Lung (tissue), 12 donors: ENCODE data around the gene MRPL51. TPM values are rescaled to one million over a fixed set of nuclear protein-coding genes. Genes with fewer than 3 reads are reported as not detected.

Source experiments
- ATAC-seq: fragments of 200-7000 bp; cut with Tn5 transposase; one replicate; pipeline ENCODE4 v1.9.1; 2020; ENCODE audit warnings: moderate number of reproducible peaks; ENCODE audit not compliant: insufficient read depth, low FRiP score
- DNase-seq, 3 donors: peaks; one replicate each; pipeline ENCODE4 v3.0.0-alpha.2; 2013 to 2017
- H3K27ac ChIP-seq, 2 donors: one replicate each; pipeline ENCODE4 v1.5.1; 2013; ENCODE audit warnings: mild to moderate bottlenecking in 2 of 2, moderate library complexity in 2 of 2, control low read depth in 1 of 2, inconsistent platforms in 1 of 2, low read depth in 1 of 2, low read length in 1 of 2
- H3K27me3 ChIP-seq, 3 donors: one replicate each; pipeline ENCODE4 v1.5.1; 2013; ENCODE audit warnings: low read length in 2 of 3; ENCODE audit not compliant: control insufficient read depth in 3 of 3, insufficient read depth in 3 of 3
- H3K36me3 ChIP-seq, 4 donors: one replicate each; pipeline ENCODE4 v1.5.1; 2013; ENCODE audit warnings: low read length in 4 of 4, mild to moderate bottlenecking in 1 of 4, moderate library complexity in 1 of 4; ENCODE audit not compliant: control insufficient read depth in 4 of 4, insufficient read depth in 4 of 4
- H3K4me1 ChIP-seq, 5 donors: one replicate each; pipeline ENCODE4 v1.5.1; 2013; ENCODE audit warnings: low read length in 5 of 5, mild to moderate bottlenecking in 2 of 5, moderate library complexity in 1 of 5; ENCODE audit not compliant: control insufficient read depth in 5 of 5, insufficient read depth in 5 of 5
- H3K4me3 ChIP-seq: one replicate; pipeline ENCODE4 v1.5.1; 2013; ENCODE audit warnings: mild to moderate bottlenecking, control low read depth, moderate library complexity
- H3K9ac ChIP-seq, 2 donors: one replicate each; pipeline ENCODE4 v1.5.1; 2013; ENCODE audit warnings: low read length in 2 of 2, control low read depth in 1 of 2; ENCODE audit not compliant: insufficient read depth in 1 of 2
- H3K9me3 ChIP-seq, 4 donors: one replicate each; pipeline ENCODE4 v1.5.1; 2013; ENCODE audit warnings: low read length in 3 of 4, mild to moderate bottlenecking in 1 of 4, moderate library complexity in 1 of 4; ENCODE audit not compliant: control insufficient read depth in 4 of 4, insufficient read depth in 3 of 4
- WGBS, 2 donors: extraction: QIAGEN DNeasy Blood & Tissue Kit; methylation state at CpG; one replicate each; pipeline ENCODE4 v1.1.7; 2013; 5-methylcytosine and 5-hydroxymethylcytosine counted together
- polyA plus RNA-seq, 2 donors: library from polyadenylated mRNA; stranded (reverse); fragments of 200-250 nt; gene quantifications; one replicate each; pipeline ENCODE4 v1.2.1, GENCODE V29; 2013
- total RNA-seq, 2 donors: library from RNA; depleted of rRNA in 1 of 2; stranded (reverse); fragments of >200 nt in 1 of 2; gene quantifications; one replicate each; pipeline ENCODE4 v1.2.1, GENCODE V29; 2014 to 2021
- TF ChIP-seq, protein P1 (sequence below): IDR thresholded peaks from 2 replicates; pipeline ENCODE4 v1.5.1; 2012; ENCODE audit warnings: mild to moderate bottlenecking; ENCODE audit errors: control extremely low read depth, extremely low read depth
- donor health status: control.
- donor health status: control.
- donor health status: Bipolar disorder and iron deficiency.
- donor health status: healthy.
- donor health status: DM: yes; HTN: yes; CAD: no.

Gene MRPL51
- total and polyA plus RNA-seq, 4 donors = 34.5 to 123 (median 91.7) TPM

- no peaks in the 10 kb centered on the region for H3K27me3 ChIP-seq
- no peak overlapping the region for H3K9ac ChIP-seq
- TF ChIP-seq, protein P1, sequence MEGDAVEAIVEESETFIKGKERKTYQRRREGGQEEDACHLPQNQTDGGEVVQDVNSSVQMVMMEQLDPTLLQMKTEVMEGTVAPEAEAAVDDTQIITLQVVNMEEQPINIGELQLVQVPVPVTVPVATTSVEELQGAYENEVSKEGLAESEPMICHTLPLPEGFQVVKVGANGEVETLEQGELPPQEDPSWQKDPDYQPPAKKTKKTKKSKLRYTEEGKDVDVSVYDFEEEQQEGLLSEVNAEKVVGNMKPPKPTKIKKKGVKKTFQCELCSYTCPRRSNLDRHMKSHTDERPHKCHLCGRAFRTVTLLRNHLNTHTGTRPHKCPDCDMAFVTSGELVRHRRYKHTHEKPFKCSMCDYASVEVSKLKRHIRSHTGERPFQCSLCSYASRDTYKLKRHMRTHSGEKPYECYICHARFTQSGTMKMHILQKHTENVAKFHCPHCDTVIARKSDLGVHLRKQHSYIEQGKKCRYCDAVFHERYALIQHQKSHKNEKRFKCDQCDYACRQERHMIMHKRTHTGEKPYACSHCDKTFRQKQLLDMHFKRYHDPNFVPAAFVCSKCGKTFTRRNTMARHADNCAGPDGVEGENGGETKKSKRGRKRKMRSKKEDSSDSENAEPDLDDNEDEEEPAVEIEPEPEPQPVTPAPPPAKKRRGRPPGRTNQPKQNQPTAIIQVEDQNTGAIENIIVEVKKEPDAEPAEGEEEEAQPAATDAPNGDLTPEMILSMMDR = no peak
- H3K4me1 ChIP-seq = peaks cover 0 to 18% (median 16%) of the 10 kb centered on the region in 5 donors
- 92 to 94% methylated on average over 9 of the region's 9 CpGs for WGBS, 2 donors
- H3K9me3 ChIP-seq = no peaks in the 10 kb centered on the region
- no peak overlapping the region for H3K4me3 ChIP-seq
- H3K27ac ChIP-seq = no peak overlapping the region
- peaks cover 9 to 60% (median 52%) of the 10 kb centered on the region in 4 donors for H3K36me3 ChIP-seq
- DNase-seq (no peak), ATAC-seq (no peak)
Observed at GRCh38 chr12:6529291-6529737, 36.3 kb upstream of the MRPL51 start.

- ATAC-seq = no peak
- Histone ChIP-seq H3K27me3 (no peaks in the 10 kb centered on the region), H3K4me1 (peaks cover 0 to 18% (median 16%) of the 10 kb centered on the region in 5 donors), H3K36me3 (peaks cover 11 to 60% (median 57%) of the 10 kb centered on the region in 4 donors), H3K9me3 (no peaks in the 10 kb centered on the region), H3K27ac (no peak overlapping the region), H3K4me3 (no peak overlapping the region), H3K9ac (no peak overlapping the region)
- no peak for DNase-seq
- 92 to 93% methylated on average over 17 of the region's 17 CpGs for WGBS, 2 donors
- TF ChIP-seq, protein P1 = no peak
Observed at GRCh38 chr12:6528539-6529235, 35.6 kb upstream of the MRPL51 start.

DNA sequence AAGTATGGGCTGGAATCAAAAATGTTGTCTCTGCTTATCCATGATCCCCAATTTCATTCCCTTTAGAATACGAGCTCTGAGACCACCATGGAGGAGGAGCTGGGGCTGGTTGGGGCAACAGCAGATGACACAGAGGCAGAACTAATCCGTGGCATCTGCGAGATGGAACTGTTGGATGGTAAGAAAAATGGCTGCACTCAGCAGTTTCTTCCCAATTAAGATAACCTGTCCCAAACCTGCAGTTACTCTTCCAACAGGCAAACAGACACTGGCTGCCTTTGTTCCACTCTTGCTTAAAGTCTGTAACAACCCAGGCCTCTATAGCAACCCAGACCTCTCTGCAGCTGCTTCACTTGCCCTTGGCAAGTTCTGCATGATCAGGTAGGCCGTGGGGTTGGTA is 34.6 kb upstream of the MRPL51 start:
- H3K36me3 ChIP-seq = peaks cover 13 to 70% (median 61%) of the 10 kb centered on the region in 4 donors
- H3K4me3 ChIP-seq = no peak overlapping the region
- DNase-seq = no peak
- no peaks in the 10 kb centered on the region for H3K9me3 ChIP-seq
- no peak overlapping the region for H3K9ac ChIP-seq
- H3K4me1 ChIP-seq = peaks cover 0 to 10% (median 8%) of the 10 kb centered on the region in 5 donors
- no peaks in the 10 kb centered on the region for H3K27me3 ChIP-seq
- 94 to 96% methylated on average over 4 of the region's 4 CpGs for WGBS, 2 donors
- TF ChIP-seq, protein P1 = no peak
- ATAC-seq = no peak
- H3K27ac ChIP-seq = no peak overlapping the region
